ENCODE measurements around the gene CLDN15.
"Not testable (repeated sequence)": the region's sequence is repeated elsewhere in the genome, so short reads cannot be mapped to it uniquely, and the experiment has no call there.

The CLDN15 gene

GRCh38 chr7:101203740-101204738, 33.6 kb downstream of the CLDN15 start:
- in situ Hi-C loops (cut with MboI; ENCODE audit: low sequenced_read_pairs); H3K9me3 ChIP-seq; H3K36me3 ChIP-seq (replicated peaks); H3K4me1 ChIP-seq; H3K27me3 ChIP-seq (ENCODE audit: low read depth); H3K4me3 ChIP-seq; DNase-seq (ENCODE audit: low spot score in 2 of 2): not testable (repeated sequence)

- DNase-seq (ENCODE audit: low spot score in 2 of 2), result no peak
- in situ Hi-C loops (cut with MboI; ENCODE audit: low sequenced_read_pairs), result no loop called here
- Histone ChIP-seq H3K4me3 (no peak overlapping the region), H3K27me3 (ENCODE audit: low read depth) (no peaks in the 10 kb centered on the region), H3K36me3 (replicated peaks) (0 out of 2 replicates have a peak, but pooled peaks cover 4% of the 10 kb centered on the region), H3K4me1 (no peaks in the 10 kb centered on the region), H3K9me3 (no peaks in the 10 kb centered on the region)
Measured at GRCh38 chr7:101202603-101202918, 35.0 kb downstream of the CLDN15 start.

- no peak for DNase-seq (ENCODE audit: low spot score in 2 of 2)
- no peak overlapping the region for H3K4me3 ChIP-seq
- 0 out of 2 replicates have a peak, but pooled peaks cover 4% of the 10 kb centered on the region for H3K36me3 ChIP-seq (replicated peaks)
- no peaks in the 10 kb centered on the region for H3K4me1 ChIP-seq
- no peaks in the 10 kb centered on the region for H3K9me3 ChIP-seq
- no peaks in the 10 kb centered on the region for H3K27me3 ChIP-seq (ENCODE audit: low read depth)
- in situ Hi-C loops (cut with MboI; ENCODE audit: low sequenced_read_pairs), result no loop called here
Measured at GRCh38 chr7:101201695-101202602, 35.7 kb downstream of the CLDN15 start.

GRCh38 chr7:101200862-101201599, 36.6 kb downstream of the CLDN15 start, which contains the start of gene MOGAT3:
Gene MOGAT3 (minus strand): TSS chr7:101201036. CDS start chr7:101200854, 182 bp downstream.
- Histone ChIP-seq H3K27me3 (ENCODE audit: low read depth) (no peaks in the 10 kb centered on the region), H3K9me3 (no peaks in the 10 kb centered on the region), H3K4me3 (no peak within 1 kb of the TSS), H3K36me3 (replicated peaks) (no peaks in the 10 kb centered on the region), H3K4me1 (no peaks in the 10 kb centered on the region)
- no peak for DNase-seq (ENCODE audit: low spot score in 2 of 2)
- in situ Hi-C loops (cut with MboI; ENCODE audit: low sequenced_read_pairs), result no loop called here

- in situ Hi-C loops (cut with MboI; ENCODE audit: low sequenced_read_pairs), result no loop called here
- no peak overlapping the region for H3K4me3 ChIP-seq
- H3K9me3 ChIP-seq, result no peaks in the 10 kb centered on the region
- DNase-seq (ENCODE audit: low spot score in 2 of 2), result no peak
- H3K27me3 ChIP-seq (ENCODE audit: low read depth), result no peaks in the 10 kb centered on the region
- no peaks in the 10 kb centered on the region for H3K36me3 ChIP-seq (replicated peaks)
- no peaks in the 10 kb centered on the region for H3K4me1 ChIP-seq
Measured at GRCh38 chr7:101200504-101200861, 37.1 kb downstream of the CLDN15 start.

- DNase-seq (ENCODE audit: low spot score in 2 of 2); H3K4me1 ChIP-seq; in situ Hi-C loops (cut with MboI; ENCODE audit: low sequenced_read_pairs): not testable (repeated sequence)
Measured at GRCh38 chr7:101199522-101199921, 38.1 kb downstream of the CLDN15 start.

GRCh38 chr7:101198476-101198875, 39.1 kb downstream of the CLDN15 start:
- Histone ChIP-seq H3K4me1 (no peaks in the 10 kb centered on the region), H3K27me3 (ENCODE audit: low read depth) (no peaks in the 10 kb centered on the region), H3K9me3 (no peaks in the 10 kb centered on the region), H3K4me3 (no peak overlapping the region), H3K36me3 (replicated peaks) (no peaks in the 10 kb centered on the region)
- in situ Hi-C loops (cut with MboI; ENCODE audit: low sequenced_read_pairs), result no loop called here
- no peak for DNase-seq (ENCODE audit: low spot score in 2 of 2)

More at GRCh38 chr7:101199522-101199921, 38.1 kb downstream of the CLDN15 start:
- not testable (repeated sequence) for H3K27me3 ChIP-seq (ENCODE audit: low read depth); H3K4me3 ChIP-seq; H3K9me3 ChIP-seq; H3K36me3 ChIP-seq (replicated peaks)

- in situ Hi-C loops (cut with MboI; ENCODE audit: low sequenced_read_pairs), result no loop called here
- Histone ChIP-seq H3K4me1 (no peaks in the 10 kb centered on the region), H3K4me3 (no peak overlapping the region), H3K9me3 (no peaks in the 10 kb centered on the region), H3K27me3 (ENCODE audit: low read depth) (no peaks in the 10 kb centered on the region), H3K36me3 (replicated peaks) (no peaks in the 10 kb centered on the region)
- DNase-seq (ENCODE audit: low spot score in 2 of 2), result no peak
Measured at GRCh38 chr7:101197991-101198390, 39.6 kb downstream of the CLDN15 start.

GRCh38 chr7:101195884-101196283, 41.7 kb downstream of the CLDN15 start:
- Histone ChIP-seq H3K36me3 (replicated peaks) (no peaks in the 10 kb centered on the region), H3K4me3 (no peak overlapping the region), H3K9me3 (no peaks in the 10 kb centered on the region), H3K4me1 (no peaks in the 10 kb centered on the region), H3K27me3 (ENCODE audit: low read depth) (no peaks in the 10 kb centered on the region)
- no peak for DNase-seq (ENCODE audit: low spot score in 2 of 2)
- in situ Hi-C loops (cut with MboI; ENCODE audit: low sequenced_read_pairs), result no loop called here

GRCh38 chr7:101189109-101189508, 48.5 kb downstream of the CLDN15 start:
- Histone ChIP-seq H3K4me3 (no peak overlapping the region), H3K9me3 (no peaks in the 10 kb centered on the region), H3K27me3 (ENCODE audit: low read depth) (no peaks in the 10 kb centered on the region), H3K36me3 (replicated peaks) (no peaks in the 10 kb centered on the region), H3K4me1 (no peaks in the 10 kb centered on the region)
- in situ Hi-C loops (cut with MboI; ENCODE audit: low sequenced_read_pairs), result no loop called here
- no peak for DNase-seq (ENCODE audit: low spot score in 2 of 2)

GRCh38 chr7:101186844-101187428, 50.7 kb downstream of the CLDN15 start:
- Histone ChIP-seq H3K27me3 (ENCODE audit: low read depth) (no peaks in the 10 kb centered on the region), H3K4me3 (no peak overlapping the region), H3K36me3 (replicated peaks) (no peaks in the 10 kb centered on the region), H3K4me1 (no peaks in the 10 kb centered on the region), H3K9me3 (no peaks in the 10 kb centered on the region)
- no peak for DNase-seq (ENCODE audit: low spot score in 2 of 2)
- in situ Hi-C loops (cut with MboI; ENCODE audit: low sequenced_read_pairs), result no loop called here

- no peak for DNase-seq (ENCODE audit: low spot score in 2 of 2)
- no peak overlapping the region for H3K4me3 ChIP-seq
- in situ Hi-C loops (cut with MboI; ENCODE audit: low sequenced_read_pairs), result no loop called here
- H3K9me3 ChIP-seq, result no peaks in the 10 kb centered on the region
- no peaks in the 10 kb centered on the region for H3K4me1 ChIP-seq
- no peaks in the 10 kb centered on the region for H3K27me3 ChIP-seq (ENCODE audit: low read depth)
- no peaks in the 10 kb centered on the region for H3K36me3 ChIP-seq (replicated peaks)
Measured at GRCh38 chr7:101186194-101186593, 51.4 kb downstream of the CLDN15 start.

GRCh38 chr7:101185258-101185839, 52.3 kb downstream of the CLDN15 start:
- no peak for DNase-seq (ENCODE audit: low spot score in 2 of 2)
- H3K4me3 ChIP-seq, result no peak overlapping the region
- in situ Hi-C loops (cut with MboI; ENCODE audit: low sequenced_read_pairs), result no loop called here
- H3K9me3 ChIP-seq, result no peaks in the 10 kb centered on the region
- H3K36me3 ChIP-seq (replicated peaks), result no peaks in the 10 kb centered on the region
- H3K27me3 ChIP-seq (ENCODE audit: low read depth), result peaks cover 4% of the 10 kb centered on the region
- H3K4me1 ChIP-seq, result no peaks in the 10 kb centered on the region

All from HAP-1 (cell line).